ENCODE results near the gene THAP5. TPM values are rescaled to one million over a fixed set of nuclear protein-coding genes. Genes with fewer than 3 reads are reported as not detected.
A peak's percentile ranks its signal among the peaks of the same experiment; 100 is the strongest.

Gene THAP5
- polyA plus RNA-seq, 1 experiment, result 11.4 TPM

- no peaks in the 10 kb centered on the region for H3K27me3 ChIP-seq (ENCODE audit: control insufficient read depth, insufficient read depth, low read length)
- no peak overlapping the region for H3K4me3 ChIP-seq (ENCODE audit: low read depth, low read length)
- DNase-seq (ENCODE audit: low read depth, low spot score), result no peak
- TF ChIP-seq, protein P1, sequence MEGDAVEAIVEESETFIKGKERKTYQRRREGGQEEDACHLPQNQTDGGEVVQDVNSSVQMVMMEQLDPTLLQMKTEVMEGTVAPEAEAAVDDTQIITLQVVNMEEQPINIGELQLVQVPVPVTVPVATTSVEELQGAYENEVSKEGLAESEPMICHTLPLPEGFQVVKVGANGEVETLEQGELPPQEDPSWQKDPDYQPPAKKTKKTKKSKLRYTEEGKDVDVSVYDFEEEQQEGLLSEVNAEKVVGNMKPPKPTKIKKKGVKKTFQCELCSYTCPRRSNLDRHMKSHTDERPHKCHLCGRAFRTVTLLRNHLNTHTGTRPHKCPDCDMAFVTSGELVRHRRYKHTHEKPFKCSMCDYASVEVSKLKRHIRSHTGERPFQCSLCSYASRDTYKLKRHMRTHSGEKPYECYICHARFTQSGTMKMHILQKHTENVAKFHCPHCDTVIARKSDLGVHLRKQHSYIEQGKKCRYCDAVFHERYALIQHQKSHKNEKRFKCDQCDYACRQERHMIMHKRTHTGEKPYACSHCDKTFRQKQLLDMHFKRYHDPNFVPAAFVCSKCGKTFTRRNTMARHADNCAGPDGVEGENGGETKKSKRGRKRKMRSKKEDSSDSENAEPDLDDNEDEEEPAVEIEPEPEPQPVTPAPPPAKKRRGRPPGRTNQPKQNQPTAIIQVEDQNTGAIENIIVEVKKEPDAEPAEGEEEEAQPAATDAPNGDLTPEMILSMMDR (IDR thresholded peaks at IDR 0.05; ENCODE audit: low read depth, low read length), result peak; percentile 71
- ChIA-PET POLR2A (no interaction called here), CTCF (interaction anchor here (0.8 kb wide), 1 partner anchor 9 kb away, joined by 3 read pairs; no protein-coding TSS in a partner anchor)
- H3K9me3 ChIP-seq (ENCODE audit: control insufficient read depth, insufficient read depth, low read length), result no peaks in the 10 kb centered on the region
- H3K27ac ChIP-seq (ENCODE audit: low read depth, low read length), result no peak overlapping the region
These were observed 43.8 kb upstream of the THAP5 start for GRCh38 chr7:108613147-108613948.

DNA sequence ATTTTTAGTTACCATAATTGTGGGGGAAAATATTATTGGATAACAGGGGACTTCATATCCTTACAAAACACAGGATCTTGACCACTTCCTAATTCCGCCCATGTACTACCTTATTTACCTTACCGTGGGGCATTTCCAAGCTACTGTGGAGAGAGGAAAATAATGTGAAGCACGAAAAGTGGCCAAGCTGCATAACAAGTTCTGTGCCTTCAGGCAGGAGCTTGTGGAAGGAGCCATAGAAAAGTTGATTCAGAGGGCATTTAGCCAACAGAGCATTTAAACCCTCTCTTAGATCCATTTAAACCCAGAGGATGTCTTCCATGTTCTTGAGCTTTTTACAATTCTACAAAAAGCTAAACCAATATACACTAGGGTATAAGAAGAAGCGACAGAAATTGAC is 41.8 kb upstream of the THAP5 start:
- ChIA-PET CTCF (interaction anchor here (1.7 kb wide), 1 partner anchor 19 kb away, joined by 4 read pairs; no protein-coding TSS in a partner anchor), POLR2A (no interaction called here)
- no peak overlapping the region for H3K27ac ChIP-seq (ENCODE audit: low read depth, low read length)
- no peak for DNase-seq (ENCODE audit: low read depth, low spot score)
- TF ChIP-seq, protein P1 (IDR thresholded peaks at IDR 0.05; ENCODE audit: low read depth, low read length), result no peak
- no peak overlapping the region for H3K4me3 ChIP-seq (ENCODE audit: low read depth, low read length)
- no peaks in the 10 kb centered on the region for H3K9me3 ChIP-seq (ENCODE audit: control insufficient read depth, insufficient read depth, low read length)
- H3K27me3 ChIP-seq (ENCODE audit: control insufficient read depth, insufficient read depth, low read length), result no peaks in the 10 kb centered on the region

DNA sequence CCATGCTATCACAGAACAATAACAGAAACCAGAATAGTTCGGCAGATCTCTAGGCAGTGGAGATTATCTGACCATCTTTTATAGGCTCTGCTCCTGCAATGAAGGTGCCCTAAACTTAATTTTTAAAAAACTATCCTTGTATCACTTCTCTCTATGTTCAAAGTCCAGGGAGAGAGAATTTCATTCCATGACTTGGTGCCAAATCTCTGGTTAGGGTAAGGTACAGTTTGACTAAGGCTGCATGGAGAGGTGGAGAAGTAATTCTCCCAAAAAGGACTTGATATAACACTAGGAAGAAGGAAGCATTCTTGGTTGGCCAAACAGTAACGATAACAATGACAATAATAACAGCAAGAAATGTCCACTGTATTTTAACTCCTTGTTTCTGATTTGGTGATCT is 40.1 kb upstream of the THAP5 start:
- DNase-seq (ENCODE audit: low read depth, low spot score), result no peak
- no peaks in the 10 kb centered on the region for H3K9me3 ChIP-seq (ENCODE audit: control insufficient read depth, insufficient read depth, low read length)
- H3K4me3 ChIP-seq (ENCODE audit: low read depth, low read length), result no peak overlapping the region
- POLR2A ChIA-PET, result no interaction called here
- H3K27ac ChIP-seq (ENCODE audit: low read depth, low read length), result no peak overlapping the region
- CTCF ChIA-PET, result no interaction called here
- TF ChIP-seq, protein P1 (IDR thresholded peaks at IDR 0.05; ENCODE audit: low read depth, low read length), result no peak
- H3K27me3 ChIP-seq (ENCODE audit: control insufficient read depth, insufficient read depth, low read length), result no peaks in the 10 kb centered on the region

GRCh38 chr7:108605559-108606201 is 36.2 kb upstream of the THAP5 start:
- no peak overlapping the region for H3K27ac ChIP-seq (ENCODE audit: low read depth, low read length)
- TF ChIP-seq, protein P1 (IDR thresholded peaks at IDR 0.05; ENCODE audit: low read depth, low read length), result no peak
- H3K27me3 ChIP-seq (ENCODE audit: control insufficient read depth, insufficient read depth, low read length), result peaks cover 2% of the 10 kb centered on the region
- ChIA-PET CTCF (interaction anchor here (0.6 to 0.8 kb wide), 2 partner anchors 13 to 20 kb away, joined by 3 to 6 read pairs; no protein-coding TSS in a partner anchor), POLR2A (no interaction called here)
- H3K4me3 ChIP-seq (ENCODE audit: low read depth, low read length), result no peak overlapping the region
- no peaks in the 10 kb centered on the region for H3K9me3 ChIP-seq (ENCODE audit: control insufficient read depth, insufficient read depth, low read length)
- peak; percentile 7 for DNase-seq (ENCODE audit: low read depth, low spot score)

All from AG04450 (cell line).